ENCODE results near the gene CADPS2. TPM values are rescaled to one million over a fixed set of nuclear protein-coding genes. Genes with fewer than 3 reads are reported as not detected.

The CADPS2 gene
- polyA plus RNA-seq, 1 experiment, result 0.38 TPM

GRCh38 chr7:122556873-122557542, 329.3 kb downstream of the CADPS2 start:
- CTCF ChIA-PET, result no interaction called here

GRCh38 chr7:122556219-122556618, 330.0 kb downstream of the CADPS2 start:
- Histone ChIP-seq H3K4me3 (ENCODE audit: low read depth, low read length) (no peak overlapping the region), H3K36me3 (ENCODE audit: control insufficient read depth, insufficient read depth, low read length) (no peaks in the 10 kb centered on the region), H3K27me3 (ENCODE audit: control insufficient read depth, insufficient read depth, low read length) (no peaks in the 10 kb centered on the region)
- no peak for TF ChIP-seq CTCF (IDR thresholded peaks at IDR 0.05; ENCODE audit: insufficient read depth, low read depth, low read length)
- ChIA-PET POLR2A (no interaction called here), CTCF (no interaction called here)
- DNase-seq (ENCODE audit: low read depth), result no peak

More at GRCh38 chr7:122556873-122557542, 329.3 kb downstream of the CADPS2 start:
- TF ChIP-seq CTCF (IDR thresholded peaks at IDR 0.05; ENCODE audit: insufficient read depth, low read depth, low read length), result no peak
- no peaks in the 10 kb centered on the region for H3K36me3 ChIP-seq (ENCODE audit: control insufficient read depth, insufficient read depth, low read length)
- POLR2A ChIA-PET, result no interaction called here
- H3K4me3 ChIP-seq (ENCODE audit: low read depth, low read length), result no peak overlapping the region
- no peaks in the 10 kb centered on the region for H3K27me3 ChIP-seq (ENCODE audit: control insufficient read depth, insufficient read depth, low read length)
- no peak for DNase-seq (ENCODE audit: low read depth)

- ChIA-PET CTCF (no interaction called here), POLR2A (no interaction called here)
- no peak for DNase-seq (ENCODE audit: low read depth)
- no peaks in the 10 kb centered on the region for H3K27me3 ChIP-seq (ENCODE audit: control insufficient read depth, insufficient read depth, low read length)
- no peak for TF ChIP-seq CTCF (IDR thresholded peaks at IDR 0.05; ENCODE audit: insufficient read depth, low read depth, low read length)
- H3K36me3 ChIP-seq (ENCODE audit: control insufficient read depth, insufficient read depth, low read length), result no peaks in the 10 kb centered on the region
- H3K4me3 ChIP-seq (ENCODE audit: low read depth, low read length), result no peak overlapping the region
Observed at GRCh38 chr7:122553761-122554160, 332.5 kb downstream of the CADPS2 start.

- DNase-seq (ENCODE audit: low read depth), result no peak
- POLR2A ChIA-PET, result no interaction called here
- Histone ChIP-seq H3K4me3 (ENCODE audit: low read depth, low read length) (no peak overlapping the region), H3K27me3 (ENCODE audit: control insufficient read depth, insufficient read depth, low read length) (no peaks in the 10 kb centered on the region), H3K36me3 (ENCODE audit: control insufficient read depth, insufficient read depth, low read length) (no peaks in the 10 kb centered on the region)
- CTCF ChIA-PET, result no interaction called here
- no peak for TF ChIP-seq CTCF (IDR thresholded peaks at IDR 0.05; ENCODE audit: insufficient read depth, low read depth, low read length)
Observed at GRCh38 chr7:122552769-122553168, 333.5 kb downstream of the CADPS2 start.

- no peak overlapping the region for H3K4me3 ChIP-seq (ENCODE audit: low read depth, low read length)
- no peaks in the 10 kb centered on the region for H3K36me3 ChIP-seq (ENCODE audit: control insufficient read depth, insufficient read depth, low read length)
- CTCF ChIA-PET, result interaction anchor here (1.0 to 1.2 kb wide), 2 partner anchors 17 to 556 kb away, joined by 3 to 5 read pairs; no protein-coding TSS in a partner anchor
- DNase-seq (ENCODE audit: low read depth), result no peak
- H3K27me3 ChIP-seq (ENCODE audit: control insufficient read depth, insufficient read depth, low read length), result no peaks in the 10 kb centered on the region
- no peak for TF ChIP-seq CTCF (IDR thresholded peaks at IDR 0.05; ENCODE audit: insufficient read depth, low read depth, low read length)
- POLR2A ChIA-PET, result no interaction called here
Observed at GRCh38 chr7:122550545-122550944, 335.7 kb downstream of the CADPS2 start.
